ENCODE data around the gene ZIC1. TPM values are rescaled to one million over a fixed set of nuclear protein-coding genes. Genes with fewer than 3 reads are reported as not detected.

Gene ZIC1
- total and polyA plus RNA-seq, 9 of the 15 experiments (the other 6 are each of a cell fraction or from before 2014, with no cell fraction given), result 0.21 to 0.42 TPM; not detected in 7

DNA sequence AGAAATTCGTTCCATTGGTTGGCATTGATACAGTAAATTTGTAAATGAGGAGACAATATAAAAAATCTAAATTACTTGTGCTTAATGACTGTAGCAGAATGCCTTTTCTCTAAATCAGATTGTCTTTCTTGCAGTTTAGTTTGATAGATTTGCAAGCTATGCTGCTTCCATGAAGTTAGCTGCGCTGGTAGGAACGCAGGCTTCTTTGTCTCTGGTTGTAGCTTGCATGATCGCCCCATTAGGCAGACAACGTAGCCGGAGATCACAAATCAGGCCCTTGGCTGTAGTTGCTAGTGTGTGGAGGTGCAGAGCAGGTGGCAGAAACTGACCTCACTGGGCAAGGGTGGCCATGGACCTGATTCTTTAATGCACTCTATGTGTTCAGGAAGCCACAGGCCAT lies 6.1 kb downstream of the ZIC1 start:
- no peak overlapping the region for H2AFZ ChIP-seq (ENCODE audit: low read depth, low read length)
- POLR2A ChIA-PET, result no interaction called here
- H3K9me3 ChIP-seq (replicated peaks; ENCODE audit: control insufficient read depth, insufficient read depth, low read depth, low read length), result no peaks in the 10 kb centered on the region
- H3K4me2 ChIP-seq (ENCODE audit: insufficient read depth, low read length), result no peak overlapping the region
- H3K4me3 ChIP-seq, result no peak overlapping the region
- no peaks in the 10 kb centered on the region for H3K79me2 ChIP-seq (ENCODE audit: control insufficient read depth, insufficient read depth, low read length)
- no peaks in the 10 kb centered on the region for H4K20me1 ChIP-seq (replicated peaks; ENCODE audit: control insufficient read depth, insufficient read depth, low read length)
- H3K9me1 ChIP-seq (ENCODE audit: control insufficient read depth, insufficient read depth, low read length), result no peaks in the 10 kb centered on the region
- no peak for ATAC-seq
- intact Hi-C loops (cut with micrococcal nuclease), result no loop called here
- no peak for FAIRE-seq
- 0% methylated on average over 6 of the region's 6 CpGs for WGBS (ENCODE audit: insufficient coverage, low coverage, missing lambda C conversion rate)
- no peak overlapping the region for H3K9ac ChIP-seq (ENCODE audit: insufficient read depth in 1 of 2, low read depth in 2 of 2, low read length in 2 of 2)
- DNase-seq (ENCODE audit: extremely low read depth in 1 of 4, low spot score in 3 of 4), result peak in 1 of 4 experiments; percentile 1
- no peaks in the 10 kb centered on the region for H3K36me3 ChIP-seq (ENCODE audit: control insufficient read depth, insufficient read depth, low read length)
- H3K27me3 ChIP-seq (ENCODE audit: control insufficient read depth in 2 of 2, insufficient read depth in 2 of 2, low read length in 2 of 2), result peaks cover 6 to 37% of the 10 kb centered on the region in 2 experiments; a peak in 3 of 5 replicates
- BruUV-seq (replicated peaks), result no TSS peak
- in situ Hi-C loops (cut with MboI), result no loop called here
- H3K4me1 ChIP-seq (replicated peaks in 1 of 2; ENCODE audit: control insufficient read depth in 2 of 2, insufficient read depth in 2 of 2, low read length in 2 of 2), result peaks cover 0 to 12% of the 10 kb centered on the region in 2 experiments; a peak in 2 of 5 replicates
- TF ChIP-seq ZNF239 (CRISPR knock-in tag; IDR thresholded peaks at IDR 0.05) (no peak), ZNF12 (CRISPR knock-in tag; IDR thresholded peaks at IDR 0.05) (no peak)
- no peak overlapping the region for H3K27ac ChIP-seq (ENCODE audit: extremely low read depth, low read depth, low read length)
- CTCF ChIA-PET (ENCODE audit: low intra/inter-chr PET ratio), result no interaction called here

DNA sequence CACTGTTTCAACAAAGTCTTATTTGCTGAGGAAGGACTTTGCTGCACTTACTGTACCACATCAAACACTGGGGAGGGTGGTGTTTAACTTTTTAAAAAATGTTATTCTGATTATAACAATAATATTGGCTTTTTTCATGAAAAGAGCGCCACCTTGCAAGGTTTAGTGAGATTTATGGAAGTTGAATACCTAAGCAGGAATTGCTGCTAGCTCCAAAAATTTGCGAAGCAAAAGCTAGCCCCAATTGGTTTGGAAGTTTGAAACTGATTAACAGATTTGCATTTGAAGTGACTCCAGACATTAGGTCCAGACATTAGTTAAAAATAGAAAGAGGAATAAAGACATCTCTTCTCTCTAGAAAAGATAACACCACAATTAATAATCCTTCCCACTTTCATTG lies 6.7 kb downstream of the ZIC1 start:
- intact Hi-C loops (cut with micrococcal nuclease), result no loop called here
- CTCF ChIA-PET (ENCODE audit: low intra/inter-chr PET ratio), result no interaction called here
- 0% methylated on average over 2 of the region's 2 CpGs for WGBS (ENCODE audit: insufficient coverage, low coverage, missing lambda C conversion rate)

More for the DNA sequence above, 6.7 kb downstream of the ZIC1 start:
- H3K36me3 ChIP-seq (ENCODE audit: control insufficient read depth, insufficient read depth, low read length), result no peaks in the 10 kb centered on the region
- H4K20me1 ChIP-seq (replicated peaks; ENCODE audit: control insufficient read depth, insufficient read depth, low read length), result no peaks in the 10 kb centered on the region
- TF ChIP-seq, protein P1, sequence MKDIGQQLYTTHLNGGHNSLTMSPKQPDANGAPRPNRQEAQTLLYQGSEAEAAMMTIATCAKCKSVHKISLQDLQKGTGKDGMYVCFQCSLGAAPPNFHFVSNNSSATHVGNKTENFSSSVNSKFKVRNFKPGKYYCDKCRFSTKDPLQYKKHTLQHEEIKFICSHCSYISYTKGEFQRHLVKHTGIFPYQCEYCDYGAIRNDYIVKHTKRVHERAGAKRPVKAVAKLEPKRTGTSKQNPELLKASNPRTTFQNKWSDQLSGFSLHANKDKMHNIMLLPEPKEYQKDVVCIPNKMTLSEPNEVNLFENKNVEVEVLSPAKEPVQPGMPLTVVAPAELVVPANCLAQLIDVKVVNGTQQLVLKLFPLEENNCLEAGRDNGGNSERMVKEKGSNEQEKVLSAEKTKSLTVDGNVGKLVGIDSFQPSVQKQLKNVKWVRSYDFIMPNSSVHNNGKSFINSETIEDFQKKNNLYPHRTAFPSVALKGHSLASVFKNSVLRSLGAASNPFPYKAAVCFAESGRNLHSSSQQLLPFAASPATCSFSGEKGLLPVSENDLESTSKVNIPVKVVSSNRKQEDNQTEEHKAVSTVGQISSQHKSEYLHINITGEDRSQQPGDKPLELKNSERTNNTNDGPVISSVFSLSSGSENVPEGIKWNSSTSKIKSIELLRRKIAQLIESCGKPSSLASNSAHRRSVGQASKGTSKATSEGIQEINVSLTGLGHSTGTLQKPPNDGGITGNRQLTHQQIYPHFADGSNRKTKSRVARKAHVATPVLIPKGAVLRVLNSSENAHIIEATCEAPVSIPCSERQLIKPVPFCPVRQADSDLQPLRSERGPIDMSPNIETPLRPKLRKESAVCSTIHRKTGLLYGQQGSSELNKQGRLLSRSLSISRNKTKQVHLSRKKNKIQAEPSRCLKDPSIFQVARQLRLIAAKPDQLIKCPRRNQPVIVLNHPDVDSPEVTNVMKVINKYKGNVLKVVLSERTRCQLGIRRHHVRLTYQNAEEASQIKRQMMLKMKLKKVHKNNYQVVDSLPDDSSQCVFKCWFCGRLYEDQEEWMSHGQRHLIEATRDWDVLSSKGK (CRISPR knock-in tag; IDR thresholded peaks at IDR 0.05), result no peak
- TF ChIP-seq HDAC3 (IDR thresholded peaks at IDR 0.05; ENCODE audit: borderline replicate concordance, partially characterized antibody), result no peak
- TF ChIP-seq TGIF2 (CRISPR knock-in tag; IDR thresholded peaks at IDR 0.05), result no peak
- TF ChIP-seq ZBED1 (IDR thresholded peaks at IDR 0.05), result no peak
- TF ChIP-seq RBM34 (IDR thresholded peaks at IDR 0.05; ENCODE audit: borderline replicate concordance, insufficient read depth, low read length), result no peak
- TF ChIP-seq ZSCAN32 (CRISPR knock-in tag; IDR thresholded peaks at IDR 0.05), result no peak
- TF ChIP-seq, protein P2, sequence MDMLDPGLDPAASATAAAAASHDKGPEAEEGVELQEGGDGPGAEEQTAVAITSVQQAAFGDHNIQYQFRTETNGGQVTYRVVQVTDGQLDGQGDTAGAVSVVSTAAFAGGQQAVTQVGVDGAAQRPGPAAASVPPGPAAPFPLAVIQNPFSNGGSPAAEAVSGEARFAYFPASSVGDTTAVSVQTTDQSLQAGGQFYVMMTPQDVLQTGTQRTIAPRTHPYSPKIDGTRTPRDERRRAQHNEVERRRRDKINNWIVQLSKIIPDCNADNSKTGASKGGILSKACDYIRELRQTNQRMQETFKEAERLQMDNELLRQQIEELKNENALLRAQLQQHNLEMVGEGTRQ (CRISPR knock-in tag; IDR thresholded peaks at IDR 0.05), result no peak
- no peak for TF ChIP-seq CGGBP1 (CRISPR knock-in tag; IDR thresholded peaks at IDR 0.05)
- no peak for TF ChIP-seq ZNF316 (IDR thresholded peaks at IDR 0.05)
- DNase-seq (ENCODE audit: extremely low read depth in 1 of 4, low spot score in 3 of 4), result no peak
- no peak overlapping the region for H3K4me2 ChIP-seq (ENCODE audit: insufficient read depth, low read length)
- H3K9me3 ChIP-seq (replicated peaks; ENCODE audit: control insufficient read depth, insufficient read depth, low read depth, low read length), result no peaks in the 10 kb centered on the region
- no peak overlapping the region for H3K4me3 ChIP-seq
- BruUV-seq (replicated peaks), result no TSS peak
- H3K4me1 ChIP-seq (replicated peaks in 1 of 2; ENCODE audit: control insufficient read depth in 2 of 2, insufficient read depth in 2 of 2, low read length in 2 of 2), result peaks cover 0 to 12% of the 10 kb centered on the region in 2 experiments; a peak in 2 of 5 replicates
- H3K27ac ChIP-seq (ENCODE audit: extremely low read depth, low read depth, low read length), result no peak overlapping the region
- no peaks in the 10 kb centered on the region for H3K9me1 ChIP-seq (ENCODE audit: control insufficient read depth, insufficient read depth, low read length)
- no peaks in the 10 kb centered on the region for H3K79me2 ChIP-seq (ENCODE audit: control insufficient read depth, insufficient read depth, low read length)
- in situ Hi-C loops (cut with MboI), result no loop called here
- no peak overlapping the region for H2AFZ ChIP-seq (ENCODE audit: low read depth, low read length)
- ATAC-seq, result no peak
- POLR2A ChIA-PET, result no interaction called here
- H3K9ac ChIP-seq (ENCODE audit: insufficient read depth in 1 of 2, low read depth in 2 of 2, low read length in 2 of 2), result no peak overlapping the region
- no peak for FAIRE-seq
- H3K27me3 ChIP-seq (ENCODE audit: control insufficient read depth in 2 of 2, insufficient read depth in 2 of 2, low read length in 2 of 2), result peaks cover 10 to 37% of the 10 kb centered on the region in 2 experiments; a peak in 3 of 5 replicates
